C4-2B (cell line): ENCODE results near the gene ZNF593OS.

Experiments used
- H3K27ac ChIP-seq: fragments of 450-650 bp; 2 replicates; pipeline ENCODE4 v1.5.1; 2017
- ZFX ChIP-seq: fragments of 450-650 bp; IDR thresholded peaks from 2 replicates; pipeline ENCODE4 v1.6.1; 2017
- TF ChIP-seq, protein P1 (sequence below): fragments of 450-650 bp; conservative IDR thresholded peaks from 2 replicates; pipeline ENCODE4 v1.5.1; 2017; ENCODE audit warnings: mild to moderate bottlenecking

The ZNF593OS gene

DNA sequence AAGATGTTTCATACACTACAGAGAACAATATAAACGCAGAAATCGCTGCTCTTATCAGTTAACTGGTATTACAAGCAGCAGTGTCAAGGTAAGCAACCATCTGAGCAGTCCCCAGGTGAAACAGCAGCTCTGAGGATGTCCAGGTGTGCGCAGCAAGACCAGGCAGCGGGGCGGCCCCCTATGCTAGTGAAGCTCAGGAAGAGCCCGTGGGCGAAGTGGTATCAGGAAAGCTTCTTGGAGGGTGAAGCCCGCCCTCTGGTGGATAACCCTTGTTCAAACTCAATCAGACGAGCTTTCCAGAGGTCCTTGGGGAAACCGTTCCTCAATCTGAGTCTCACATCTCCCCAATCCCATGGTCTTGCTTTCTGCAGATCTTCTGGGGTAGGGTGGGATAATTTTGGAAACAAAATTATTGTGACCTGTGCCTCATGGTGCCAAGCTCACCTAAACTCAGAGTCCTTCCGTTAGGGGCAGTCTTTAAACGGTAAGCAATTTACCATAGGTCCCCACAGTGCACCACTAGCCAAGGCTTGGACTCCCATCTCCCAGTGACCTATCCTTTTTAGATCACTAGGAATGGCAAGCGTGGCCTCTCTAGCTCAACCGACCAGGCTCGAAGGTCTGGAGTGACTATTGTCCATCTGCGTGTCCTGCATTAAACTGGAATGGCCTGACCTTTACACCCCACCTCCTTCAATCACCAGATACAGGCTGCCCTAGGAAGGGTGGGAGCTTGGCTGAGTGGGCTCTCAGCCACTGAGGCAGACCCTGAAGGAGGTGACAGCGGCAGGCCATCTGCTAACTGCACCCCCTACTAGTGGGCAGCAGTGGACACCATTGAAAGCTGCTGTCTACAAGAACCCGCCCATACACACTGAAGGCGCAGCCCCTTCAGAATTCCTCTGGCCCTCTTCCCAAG, 26.3 kb downstream of the ZNF593OS start:
- H3K27ac ChIP-seq = no peak overlapping the region
- TF ChIP-seq, protein P1, sequence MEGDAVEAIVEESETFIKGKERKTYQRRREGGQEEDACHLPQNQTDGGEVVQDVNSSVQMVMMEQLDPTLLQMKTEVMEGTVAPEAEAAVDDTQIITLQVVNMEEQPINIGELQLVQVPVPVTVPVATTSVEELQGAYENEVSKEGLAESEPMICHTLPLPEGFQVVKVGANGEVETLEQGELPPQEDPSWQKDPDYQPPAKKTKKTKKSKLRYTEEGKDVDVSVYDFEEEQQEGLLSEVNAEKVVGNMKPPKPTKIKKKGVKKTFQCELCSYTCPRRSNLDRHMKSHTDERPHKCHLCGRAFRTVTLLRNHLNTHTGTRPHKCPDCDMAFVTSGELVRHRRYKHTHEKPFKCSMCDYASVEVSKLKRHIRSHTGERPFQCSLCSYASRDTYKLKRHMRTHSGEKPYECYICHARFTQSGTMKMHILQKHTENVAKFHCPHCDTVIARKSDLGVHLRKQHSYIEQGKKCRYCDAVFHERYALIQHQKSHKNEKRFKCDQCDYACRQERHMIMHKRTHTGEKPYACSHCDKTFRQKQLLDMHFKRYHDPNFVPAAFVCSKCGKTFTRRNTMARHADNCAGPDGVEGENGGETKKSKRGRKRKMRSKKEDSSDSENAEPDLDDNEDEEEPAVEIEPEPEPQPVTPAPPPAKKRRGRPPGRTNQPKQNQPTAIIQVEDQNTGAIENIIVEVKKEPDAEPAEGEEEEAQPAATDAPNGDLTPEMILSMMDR = peak; percentile 66
- TF ChIP-seq ZFX = no peak

DNA sequence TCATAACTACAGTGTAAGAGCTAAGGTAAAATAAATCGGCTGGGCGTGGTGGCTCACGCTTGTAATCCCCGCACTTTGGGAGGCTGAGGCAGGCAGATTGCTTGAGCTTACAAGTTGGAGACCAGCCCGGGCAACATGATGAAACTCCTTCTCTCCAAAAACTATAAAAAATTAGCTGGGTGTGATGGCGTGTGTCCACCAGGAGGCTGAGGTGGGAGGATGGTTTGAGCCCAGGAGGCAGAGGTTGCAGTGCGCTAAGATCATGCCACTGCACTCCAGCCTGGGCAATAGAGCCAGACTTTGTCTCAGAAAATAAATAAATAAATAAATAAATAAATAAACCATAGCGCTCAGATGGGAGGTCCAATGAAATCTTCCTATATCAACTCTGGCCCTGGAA, 29.5 kb downstream of the ZNF593OS start:
- TF ChIP-seq, protein P1 = no peak
- TF ChIP-seq ZFX = no peak
- H3K27ac ChIP-seq = no peak overlapping the region

DNA sequence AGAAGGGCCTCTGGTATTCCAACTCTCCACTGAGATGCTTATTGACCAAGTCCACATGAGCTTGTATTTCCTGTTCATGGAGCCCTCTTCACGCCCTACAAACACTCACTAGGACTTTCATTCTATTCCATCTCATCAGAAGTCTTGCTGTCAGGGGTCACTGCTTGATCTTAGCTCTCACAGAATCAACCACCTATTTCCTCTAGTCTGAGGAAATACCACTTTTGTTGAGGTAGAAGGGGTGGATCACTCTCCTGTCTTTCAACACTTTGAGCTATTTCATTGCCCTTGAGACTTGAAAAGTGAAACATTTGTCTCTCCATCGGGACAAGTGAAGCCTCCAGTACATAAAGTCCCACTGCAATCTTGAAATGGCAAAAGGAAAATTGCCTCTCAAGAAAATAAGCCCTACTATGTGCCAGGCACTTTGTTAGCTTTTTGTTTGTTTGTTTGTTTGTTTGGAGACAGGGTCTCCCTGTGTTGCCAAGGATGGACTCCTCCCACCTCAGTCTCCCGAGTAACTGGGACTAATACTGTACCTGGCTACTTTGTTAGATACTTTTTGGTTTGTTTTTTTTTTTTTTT, 32.6 kb downstream of the ZNF593OS start:
- TF ChIP-seq, protein P1 = no peak
- no peak for TF ChIP-seq ZFX
- no peak overlapping the region for H3K27ac ChIP-seq

DNA sequence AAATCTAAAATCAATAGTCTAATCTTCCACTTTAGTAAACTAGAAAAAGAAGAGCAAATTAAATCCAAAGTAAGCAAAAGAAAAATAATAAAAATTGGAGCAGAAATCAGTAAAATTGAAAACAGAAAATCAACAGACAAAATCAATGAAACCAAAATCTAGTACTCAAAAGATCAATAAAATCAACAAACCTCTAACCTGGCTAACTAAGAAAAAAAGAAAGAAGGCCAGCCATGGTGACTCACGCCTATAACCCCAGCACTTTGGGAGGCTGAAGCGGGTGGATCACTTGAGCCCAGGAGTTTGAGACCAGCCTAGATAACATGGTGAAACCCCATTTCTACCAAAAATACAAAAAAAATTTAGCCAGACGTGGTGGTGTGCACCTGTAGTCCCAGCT, 37.2 kb downstream of the ZNF593OS start:
- TF ChIP-seq, protein P1 = no peak
- TF ChIP-seq ZFX = no peak
- no peak overlapping the region for H3K27ac ChIP-seq

DNA sequence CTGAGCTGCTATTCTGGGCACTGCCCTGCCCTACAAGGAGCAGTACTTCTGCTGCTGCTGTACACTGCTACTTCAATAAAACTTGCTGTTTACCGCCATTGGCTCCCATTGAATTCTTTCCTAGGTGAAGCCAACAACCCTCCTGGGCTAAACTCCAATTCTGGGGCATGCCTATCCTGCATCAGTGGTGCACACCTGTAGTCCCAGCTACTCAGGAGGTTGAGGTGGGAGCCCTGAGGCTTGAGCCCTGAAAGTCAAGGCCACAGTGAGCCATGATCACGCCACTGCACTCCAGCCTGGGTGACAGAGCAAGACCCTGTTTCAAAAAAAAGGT, 38.8 kb downstream of the ZNF593OS start:
- no peak overlapping the region for H3K27ac ChIP-seq

DNA sequence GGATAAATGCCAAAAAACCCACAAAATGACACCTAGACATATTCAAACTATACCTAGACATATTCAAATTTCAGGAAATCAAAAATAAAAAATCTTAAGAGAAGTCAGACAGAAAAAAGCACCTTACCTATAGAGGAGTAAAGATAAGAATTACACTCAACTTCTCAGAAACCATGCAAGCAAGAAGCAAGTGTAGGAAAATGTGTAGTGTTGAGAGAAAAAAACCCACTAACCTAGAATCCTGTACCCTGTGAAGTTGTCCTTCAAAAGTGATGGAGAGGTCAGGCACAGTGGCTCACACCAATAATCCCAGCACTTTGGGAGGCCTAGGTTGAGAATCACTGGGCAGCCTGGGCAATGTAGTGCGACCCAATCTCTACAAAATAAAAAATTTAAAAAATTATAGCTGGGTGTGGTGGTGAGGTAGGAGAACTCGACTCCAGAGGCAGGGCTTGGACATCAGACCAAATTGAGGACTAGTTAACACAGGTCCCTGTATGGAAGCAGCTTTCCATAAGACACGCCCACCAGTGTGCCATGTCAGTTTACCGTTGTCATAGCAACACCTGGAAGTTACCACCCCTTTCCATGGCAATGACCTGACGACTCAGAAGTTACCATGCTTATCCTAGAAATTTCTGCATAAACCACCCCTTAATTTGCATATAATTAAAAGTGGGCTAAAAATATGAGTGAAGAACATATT, 39.4 kb downstream of the ZNF593OS start:
- H3K27ac ChIP-seq = no peak overlapping the region
- TF ChIP-seq, protein P1 = no peak
- no peak for TF ChIP-seq ZFX

More for the DNA sequence above, 38.8 kb downstream of the ZNF593OS start:
- TF ChIP-seq ZFX = no peak
- TF ChIP-seq, protein P1 = no peak

DNA sequence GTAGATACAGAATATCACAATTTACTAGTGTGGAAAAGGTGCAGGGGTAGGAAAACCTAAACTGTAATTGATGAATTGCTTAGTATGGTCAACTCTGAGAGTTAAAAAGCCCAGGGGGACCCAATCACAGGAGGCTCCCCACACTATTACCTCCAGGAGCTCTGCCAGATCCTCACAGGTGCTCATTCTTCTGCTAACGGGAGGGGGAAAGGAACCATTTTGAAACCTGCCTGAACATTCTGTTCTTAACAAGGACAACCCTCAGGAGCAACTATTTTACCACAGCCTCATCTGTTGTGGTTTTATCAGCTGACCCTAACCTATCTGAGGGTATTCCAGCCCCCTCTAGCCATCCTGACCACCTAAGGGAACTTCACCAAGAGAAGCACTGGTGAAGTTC, 40.9 kb downstream of the ZNF593OS start:
- H3K27ac ChIP-seq = no peak overlapping the region
- TF ChIP-seq ZFX = no peak
- TF ChIP-seq, protein P1 = no peak
